Hematopoietic multipotent progenitor cell treated with erythropoietin and hydrocortisone succinate and interleukin-3 and kit ligand, for 8 days (in vitro differentiated cells): ENCODE measurements around the gene UCP2.
A peak's percentile ranks its signal among the peaks of the same experiment; 100 is the strongest.

ENCODE experiments used
- DNase-seq: peaks from one replicate; pipeline ENCODE4 v3.0.0-alpha.2; 2015

UCP2 gene

GRCh38 chr11:73982595-73982989 is at the start of gene UCP2:
UCP2 (minus strand) TSS chr11:73982843; CDS start chr11:73978378, 4,465 bp downstream.
- peak; percentile 92 for DNase-seq

- DNase-seq, result no peak
These were observed 48.4 kb upstream of the UCP2 start for GRCh38 chr11:74030723-74031676.

- no peak for DNase-seq
These were observed 43.0 kb upstream of the UCP2 start for GRCh38 chr11:74025467-74026166.

- peak; percentile 65 for DNase-seq
These were observed 41.8 kb upstream of the UCP2 start for GRCh38 chr11:74024261-74025029.

GRCh38 chr11:74023276-74023675 is 40.6 kb upstream of the UCP2 start:
- no peak for DNase-seq

GRCh38 chr11:74022546-74022945 is 39.9 kb upstream of the UCP2 start:
- no peak for DNase-seq

- no peak for DNase-seq
These were observed 39.4 kb upstream of the UCP2 start for GRCh38 chr11:74021998-74022397.

- no peak for DNase-seq
These were observed 37.9 kb upstream of the UCP2 start for GRCh38 chr11:74020539-74020938.

GRCh38 chr11:74019860-74020259 is 37.2 kb upstream of the UCP2 start:
- DNase-seq, result no peak

GRCh38 chr11:74019104-74019738 is 36.6 kb upstream of the UCP2 start:
- DNase-seq, result peak; percentile 25

- DNase-seq, result peak; percentile 22
These were observed 35.8 kb upstream of the UCP2 start for GRCh38 chr11:74018331-74019005.

- no peak for DNase-seq
These were observed 35.0 kb upstream of the UCP2 start for GRCh38 chr11:74017631-74018030.

GRCh38 chr11:74015919-74016684 is 33.5 kb upstream of the UCP2 start:
- peak; percentile 95 for DNase-seq

- no peak for DNase-seq
These were observed 32.2 kb upstream of the UCP2 start for GRCh38 chr11:74014880-74015279.

- DNase-seq, result no peak
These were observed 30.5 kb upstream of the UCP2 start for GRCh38 chr11:74013141-74013540.

GRCh38 chr11:74012074-74012809 is 29.6 kb upstream of the UCP2 start:
- DNase-seq, result peak; percentile 24

GRCh38 chr11:74011360-74012073 is 28.9 kb upstream of the UCP2 start:
- peak; percentile 100 for DNase-seq

- peak; percentile 57 for DNase-seq
These were observed 28.0 kb upstream of the UCP2 start for GRCh38 chr11:74010306-74011300.
